Activated T-helper 17 cell treated with anti-CD3 and anti-CD28 coated beads, Interleukin-2, amount 50 U/mL, for 72 hours (primary cell): Measurements from ENCODE around the gene FYN. TPM values are rescaled to one million over a fixed set of nuclear protein-coding genes. Genes with fewer than 3 reads are reported as not detected.

Experiments
- ATAC-seq: fragments of 150-1000 bp; cut with Tn5 transposase; replicated peaks from 2 replicates; pipeline ENCODE4 v1.10.0; 2021; ENCODE audit warnings: mild to moderate bottlenecking, moderate library complexity
- H3K27ac Mint-ChIP-seq: one replicate; pipeline ENCODE4 v1.8.0; 2022; ENCODE audit warnings: mixed read lengths
- H3K27me3 Mint-ChIP-seq: one replicate; pipeline ENCODE4 v1.8.0; 2022; ENCODE audit warnings: mixed read lengths
- H3K36me3 Mint-ChIP-seq: one replicate; pipeline ENCODE4 v1.8.0; 2022; ENCODE audit warnings: low read depth, mild to moderate bottlenecking, mixed read lengths
- H3K4me1 Mint-ChIP-seq: one replicate; pipeline ENCODE4 v1.8.0; 2022; ENCODE audit warnings: mixed read lengths
- H3K4me3 Mint-ChIP-seq: one replicate; pipeline ENCODE4 v1.8.0; 2022; ENCODE audit warnings: mild to moderate bottlenecking, mixed read lengths
- H3K9me3 Mint-ChIP-seq: one replicate; pipeline ENCODE4 v1.8.0; 2022; ENCODE audit warnings: mixed read lengths
- total RNA-seq, 2 donors: library from RNA; stranded (reverse); gene quantifications; one replicate each; pipeline ENCODE4 v1.2.3, GENCODE V29; 2022

Gene FYN
- total RNA-seq, 2 donors from 2014 or later: 139 to 326 TPM

- Mint-ChIP-seq H3K27ac (peak overlapping the region; percentile 85), H3K36me3 (peaks cover 42% of the 10 kb centered on the region), H3K9me3 (no peaks in the 10 kb centered on the region), H3K4me1 (peaks cover 56% of the 10 kb centered on the region), H3K4me3 (peak overlapping the region; percentile 73), H3K27me3 (no peaks in the 10 kb centered on the region)
- peak; percentile 63 for ATAC-seq
Measured at GRCh38 chr6:111823831-111824607, 49.2 kb downstream of the FYN start.

- ATAC-seq: no peak
- Mint-ChIP-seq H3K4me1 (peaks cover 59% of the 10 kb centered on the region), H3K27ac (peak overlapping the region; percentile 85), H3K4me3 (peak overlapping the region; percentile 73), H3K9me3 (no peaks in the 10 kb centered on the region), H3K27me3 (no peaks in the 10 kb centered on the region), H3K36me3 (peaks cover 52% of the 10 kb centered on the region)
Measured at GRCh38 chr6:111823012-111823411, 50.2 kb downstream of the FYN start.

- ATAC-seq: no peak
- peaks cover 83% of the 10 kb centered on the region for H3K36me3 Mint-ChIP-seq
- H3K4me3 Mint-ChIP-seq: peak overlapping the region; percentile 62
- H3K9me3 Mint-ChIP-seq: no peaks in the 10 kb centered on the region
- no peaks in the 10 kb centered on the region for H3K27me3 Mint-ChIP-seq
- H3K4me1 Mint-ChIP-seq: peaks cover 48% of the 10 kb centered on the region
- H3K27ac Mint-ChIP-seq: peak overlapping the region; percentile 46
Measured at GRCh38 chr6:111819458-111819857, 53.8 kb downstream of the FYN start.

GRCh38 chr6:111818539-111819226 is 54.6 kb downstream of the FYN start:
- Mint-ChIP-seq H3K27me3 (no peaks in the 10 kb centered on the region), H3K27ac (peak overlapping the region; percentile 46), H3K9me3 (no peaks in the 10 kb centered on the region), H3K4me1 (peaks cover 45% of the 10 kb centered on the region), H3K4me3 (peak overlapping the region; percentile 62), H3K36me3 (peaks cover 82% of the 10 kb centered on the region)
- ATAC-seq: peak; percentile 53

- no peak for ATAC-seq
- H3K4me1 Mint-ChIP-seq: peaks cover 45% of the 10 kb centered on the region
- H3K4me3 Mint-ChIP-seq: peak overlapping the region; percentile 62
- no peak overlapping the region for H3K27ac Mint-ChIP-seq
- no peaks in the 10 kb centered on the region for H3K9me3 Mint-ChIP-seq
- no peaks in the 10 kb centered on the region for H3K27me3 Mint-ChIP-seq
- peaks cover 82% of the 10 kb centered on the region for H3K36me3 Mint-ChIP-seq
Measured at GRCh38 chr6:111817451-111818120, 55.7 kb downstream of the FYN start.

- no peak for ATAC-seq
- Mint-ChIP-seq H3K27ac (peak overlapping the region; percentile 96), H3K4me1 (peaks cover 61% of the 10 kb centered on the region), H3K27me3 (no peaks in the 10 kb centered on the region), H3K9me3 (no peaks in the 10 kb centered on the region), H3K36me3 (peaks cover 94% of the 10 kb centered on the region), H3K4me3 (peak overlapping the region; percentile 74)
Measured at GRCh38 chr6:111813677-111814310, 59.5 kb downstream of the FYN start.

- H3K27ac Mint-ChIP-seq: peak overlapping the region; percentile 96
- H3K4me3 Mint-ChIP-seq: peak overlapping the region; percentile 74
- peak; percentile 76 for ATAC-seq
- H3K36me3 Mint-ChIP-seq: peaks cover 94% of the 10 kb centered on the region
- no peaks in the 10 kb centered on the region for H3K27me3 Mint-ChIP-seq
- H3K9me3 Mint-ChIP-seq: no peaks in the 10 kb centered on the region
- peaks cover 60% of the 10 kb centered on the region for H3K4me1 Mint-ChIP-seq
Measured at GRCh38 chr6:111813237-111813636, 60.0 kb downstream of the FYN start.

- H3K4me3 Mint-ChIP-seq: peak overlapping the region; percentile 74
- peak; percentile 60 for ATAC-seq
- H3K36me3 Mint-ChIP-seq: peaks cover 94% of the 10 kb centered on the region
- peak overlapping the region; percentile 96 for H3K27ac Mint-ChIP-seq
- no peaks in the 10 kb centered on the region for H3K9me3 Mint-ChIP-seq
- H3K4me1 Mint-ChIP-seq: peaks cover 61% of the 10 kb centered on the region
- H3K27me3 Mint-ChIP-seq: no peaks in the 10 kb centered on the region
Measured at GRCh38 chr6:111812060-111813038, 60.9 kb downstream of the FYN start.

- Mint-ChIP-seq H3K4me3 (peak overlapping the region; percentile 74), H3K9me3 (no peaks in the 10 kb centered on the region), H3K27ac (peak overlapping the region; percentile 96), H3K27me3 (no peaks in the 10 kb centered on the region), H3K36me3 (peaks cover 94% of the 10 kb centered on the region), H3K4me1 (peaks cover 72% of the 10 kb centered on the region)
- peak; percentile 15 for ATAC-seq
Measured at GRCh38 chr6:111810294-111811131, 62.7 kb downstream of the FYN start.

- Mint-ChIP-seq H3K27ac (peak overlapping the region; percentile 96), H3K4me1 (peaks cover 78% of the 10 kb centered on the region), H3K4me3 (peak overlapping the region; percentile 74), H3K27me3 (no peaks in the 10 kb centered on the region), H3K9me3 (no peaks in the 10 kb centered on the region), H3K36me3 (peaks cover 90% of the 10 kb centered on the region)
- peak; percentile 17 for ATAC-seq
Measured at GRCh38 chr6:111809766-111810165, 63.5 kb downstream of the FYN start.

GRCh38 chr6:111809264-111809663 is 64.0 kb downstream of the FYN start:
- H3K27me3 Mint-ChIP-seq: no peaks in the 10 kb centered on the region
- peak overlapping the region; percentile 96 for H3K27ac Mint-ChIP-seq
- no peaks in the 10 kb centered on the region for H3K9me3 Mint-ChIP-seq
- ATAC-seq: no peak
- H3K36me3 Mint-ChIP-seq: peaks cover 89% of the 10 kb centered on the region
- H3K4me3 Mint-ChIP-seq: peak overlapping the region; percentile 74
- H3K4me1 Mint-ChIP-seq: peaks cover 83% of the 10 kb centered on the region

GRCh38 chr6:111808493-111808892 is 64.8 kb downstream of the FYN start:
- Mint-ChIP-seq H3K36me3 (peaks cover 88% of the 10 kb centered on the region), H3K4me1 (peaks cover 82% of the 10 kb centered on the region), H3K4me3 (peak overlapping the region; percentile 74), H3K27me3 (no peaks in the 10 kb centered on the region), H3K27ac (peak overlapping the region; percentile 96), H3K9me3 (no peaks in the 10 kb centered on the region)
- no peak for ATAC-seq
